Stimulated activated CD4-positive, alpha-beta T cell treated with anti-CD3 and anti-CD28 coated beads, Interleukin-1b, Interleukin-23, amount 100 ng/mL, for 24 hours (primary cell): ENCODE data around the gene PIK3C2B.
"Not testable (repeated sequence)": the region's sequence is repeated elsewhere in the genome, so short reads cannot be mapped to it uniquely, and the experiment has no call there.

Source experiments
- DNase-seq, 4 experiments: peaks; one replicate each; pipeline ENCODE4 v3.0.0-alpha.2; 2020; ENCODE audit warnings: low read depth in 4 of 4, low spot score in 1 of 4

PIK3C2B gene

GRCh38 chr1:204506969-204507316 is 12.3 kb upstream of the PIK3C2B start:
- DNase-seq, result peak; percentile 65 to 93 (median 79)

GRCh38 chr1:204506201-204506968 is 11.8 kb upstream of the PIK3C2B start:
- DNase-seq, result peak in 3 of 4 experiments; percentile 62 to 72 (median 64)

- DNase-seq, result no peak
Measured at GRCh38 chr1:204505674-204506200, 11.1 kb upstream of the PIK3C2B start.

GRCh38 chr1:204503913-204504519 is 9.4 kb upstream of the PIK3C2B start:
- no peak for DNase-seq

GRCh38 chr1:204503122-204503912 is 8.7 kb upstream of the PIK3C2B start:
- DNase-seq, result no peak

GRCh38 chr1:204502241-204502640 is 7.6 kb upstream of the PIK3C2B start:
- DNase-seq, result no peak

GRCh38 chr1:204499511-204500468 is 5.2 kb upstream of the PIK3C2B start:
- DNase-seq, result no peak

- no peak for DNase-seq
Measured at GRCh38 chr1:204498981-204499380, 4.4 kb upstream of the PIK3C2B start.

- DNase-seq, result no peak
Measured at GRCh38 chr1:204495777-204496176, 1.2 kb upstream of the PIK3C2B start.

GRCh38 chr1:204495078-204495753 is 611 bp upstream of the PIK3C2B start:
- DNase-seq, result no peak

GRCh38 chr1:204493984-204494280 is 673 bp downstream of the PIK3C2B start:
- DNase-seq, result no peak

- DNase-seq, result no peak
Measured at GRCh38 chr1:204493145-204493983, 1.2 kb downstream of the PIK3C2B start.

GRCh38 chr1:204491655-204492054 is 3.0 kb downstream of the PIK3C2B start:
- no peak for DNase-seq

- no peak for DNase-seq
Measured at GRCh38 chr1:204487256-204487615, 7.4 kb downstream of the PIK3C2B start.

- not testable (repeated sequence) for DNase-seq
Measured at GRCh38 chr1:204486513-204487255, 7.9 kb downstream of the PIK3C2B start.

- no peak for DNase-seq
Measured at GRCh38 chr1:204483791-204484190, 10.8 kb downstream of the PIK3C2B start.

GRCh38 chr1:204480515-204480914 is 14.1 kb downstream of the PIK3C2B start:
- DNase-seq, result no peak

- no peak for DNase-seq
Measured at GRCh38 chr1:204479387-204480136, 15.0 kb downstream of the PIK3C2B start.
